Measurements from ENCODE around the gene HEYL.
"Not testable (repeated sequence)": the region's sequence is repeated elsewhere in the genome, so short reads cannot be mapped to it uniquely, and the experiment has no call there.

The HEYL gene

DNA sequence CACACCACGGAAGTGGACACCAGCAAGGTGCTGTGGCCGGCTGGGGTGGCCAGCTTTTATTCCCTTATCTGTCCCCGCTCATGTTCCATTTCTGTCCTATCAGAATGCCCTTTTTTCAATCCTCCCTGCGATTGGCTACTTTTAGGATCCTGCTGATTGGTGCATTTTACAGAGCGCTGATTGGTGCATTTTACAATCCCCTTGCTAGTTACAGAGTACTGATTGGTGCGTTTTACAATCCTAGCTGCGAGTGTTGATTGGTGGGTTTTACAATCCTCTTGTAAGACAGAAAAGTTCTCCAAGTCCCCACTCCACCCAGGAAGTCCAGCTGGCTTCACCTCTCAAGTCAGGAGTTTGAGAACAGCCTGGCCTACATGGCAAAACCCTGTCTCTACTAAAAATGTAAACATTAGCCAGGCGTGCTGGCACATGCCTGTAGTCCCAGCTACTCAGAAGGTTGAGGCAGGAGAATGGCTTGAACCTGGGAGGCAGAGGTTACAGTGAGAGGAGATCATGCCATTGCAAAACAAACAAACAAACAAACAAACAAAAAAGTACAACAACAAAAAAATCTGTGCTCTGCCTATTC lies 37.7 kb downstream of the HEYL start:
- DNase-seq = not testable (repeated sequence)

DNA sequence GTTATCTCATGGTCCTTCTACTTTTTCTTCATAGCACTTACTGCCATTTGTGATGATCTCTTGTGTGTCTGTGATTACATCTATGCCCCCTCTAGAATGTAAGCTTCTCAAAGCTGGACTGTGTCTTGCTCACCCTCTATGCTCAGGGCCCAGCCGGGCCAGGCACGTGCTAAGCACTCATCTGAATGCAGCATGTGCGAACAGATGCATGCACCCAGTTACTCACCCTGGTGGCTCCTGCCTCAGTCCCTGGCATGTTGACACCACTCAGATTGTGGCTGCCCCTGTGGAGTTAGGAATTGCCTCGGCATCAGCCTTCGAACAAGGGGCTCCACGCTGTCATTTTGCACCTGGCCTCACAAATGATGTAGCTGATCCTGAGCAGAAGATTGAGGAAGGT lies 43.3 kb downstream of the HEYL start:
- no peak for DNase-seq

DNA sequence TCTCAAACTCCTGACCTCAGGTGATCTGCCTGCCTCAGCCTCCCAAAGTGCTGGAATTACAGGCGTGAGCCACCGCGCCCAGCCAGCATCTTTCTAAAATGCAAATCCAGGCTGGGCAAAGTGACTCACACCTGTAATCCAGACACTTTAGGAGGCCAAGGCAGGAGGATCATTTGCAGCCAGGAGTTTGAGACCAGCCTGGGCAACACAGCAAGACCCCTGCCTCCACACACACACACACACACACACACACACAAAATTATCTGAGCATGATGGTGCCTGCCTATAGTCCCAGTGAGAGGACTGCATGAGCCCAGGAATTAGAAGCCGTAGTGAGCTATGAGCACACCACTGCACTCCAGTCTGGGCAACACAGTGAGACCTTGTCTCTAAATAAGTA lies 46.1 kb downstream of the HEYL start:
- no peak for DNase-seq

DNA sequence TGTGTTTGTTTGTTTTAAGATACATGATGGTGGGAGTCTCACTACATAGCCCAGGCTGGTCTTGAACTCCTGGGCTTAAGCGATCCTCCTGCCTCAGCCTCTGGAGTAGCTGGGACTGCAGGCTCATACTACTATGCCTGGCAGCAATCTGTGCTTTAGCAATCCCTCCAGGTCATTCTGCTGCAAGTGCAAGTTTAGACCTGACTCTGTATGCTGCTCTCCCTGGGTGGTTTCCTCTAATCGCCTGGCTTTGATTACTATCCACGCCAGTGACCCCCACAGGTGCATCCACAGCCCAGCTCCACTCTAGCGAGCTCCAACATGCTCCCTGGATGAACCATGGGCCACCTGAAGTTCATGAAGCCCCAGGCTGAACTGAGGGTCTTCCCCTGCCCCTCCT lies 47.4 kb downstream of the HEYL start:
- no peak for DNase-seq

DNA sequence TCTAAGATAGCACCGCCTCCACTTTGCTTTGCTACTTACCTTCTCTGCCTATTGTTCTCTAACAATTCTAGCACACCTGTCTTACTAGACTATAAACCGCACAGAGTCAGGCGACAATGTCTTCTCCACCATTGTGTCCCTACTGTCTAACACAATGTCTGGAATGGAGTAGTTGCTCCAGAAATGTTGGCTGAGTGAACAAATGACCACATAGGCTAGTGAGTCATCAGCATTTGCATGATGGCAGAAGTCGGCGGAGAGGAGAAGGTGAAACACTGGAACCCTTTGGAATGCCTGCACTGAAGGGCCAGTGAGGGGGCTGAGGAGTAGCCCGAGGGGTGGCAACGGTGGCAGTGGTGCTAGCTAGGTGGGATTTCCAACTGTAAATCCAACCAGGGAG lies 48.9 kb downstream of the HEYL start:
- DNase-seq = peak; percentile 25

DNA sequence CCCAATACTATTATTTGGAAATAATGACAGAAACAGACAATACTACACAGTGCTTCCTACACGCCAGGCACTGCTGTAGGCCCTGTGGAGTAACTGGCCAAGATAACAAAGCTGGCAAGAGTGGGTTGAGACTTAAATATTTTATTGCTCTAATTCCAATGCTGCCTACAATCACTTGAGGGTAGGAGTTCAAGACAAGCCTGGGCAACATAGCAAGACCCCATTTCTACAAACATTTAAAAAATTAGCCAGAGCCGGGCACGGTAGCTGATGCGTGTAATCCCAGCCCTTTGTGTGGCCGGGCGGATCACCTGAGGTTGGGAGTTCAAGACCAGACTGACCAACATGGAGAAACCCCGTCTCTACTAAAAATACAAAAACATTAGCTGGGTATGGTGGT lies 53.5 kb downstream of the HEYL start:
- DNase-seq = no peak

DNA sequence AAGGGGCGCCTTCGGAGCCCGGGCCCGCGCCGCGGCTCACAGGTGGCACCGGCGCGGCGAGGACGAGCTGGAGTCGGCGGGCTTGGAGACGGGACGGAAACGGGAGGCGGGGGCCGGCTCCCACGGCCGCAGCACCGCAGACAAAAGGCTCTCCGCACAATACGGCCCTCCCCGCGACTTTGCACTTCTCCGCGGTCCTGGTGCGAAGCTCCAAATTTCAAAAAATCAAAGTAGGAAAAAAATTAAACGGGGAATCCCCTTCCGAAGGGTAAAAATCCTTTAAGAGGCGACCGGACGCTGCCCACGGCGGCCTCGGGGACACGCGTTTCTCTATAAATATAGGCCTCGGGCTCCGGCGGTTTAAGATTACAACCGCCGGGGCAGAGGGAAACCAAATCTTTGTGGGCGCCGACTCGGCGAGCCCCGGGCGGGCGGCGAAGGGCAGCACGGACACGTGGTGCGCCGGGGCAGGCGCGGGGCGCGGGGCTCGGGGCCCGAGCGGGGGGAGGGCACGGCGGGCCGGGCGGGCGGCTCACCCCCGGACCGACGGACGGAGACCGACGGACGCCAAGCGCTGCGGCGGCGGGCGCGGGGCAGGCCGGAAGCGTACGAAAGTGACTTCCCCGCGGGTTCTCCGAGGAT lies 63.3 kb downstream of the HEYL start:
- DNase-seq = peak; percentile 24

DNA sequence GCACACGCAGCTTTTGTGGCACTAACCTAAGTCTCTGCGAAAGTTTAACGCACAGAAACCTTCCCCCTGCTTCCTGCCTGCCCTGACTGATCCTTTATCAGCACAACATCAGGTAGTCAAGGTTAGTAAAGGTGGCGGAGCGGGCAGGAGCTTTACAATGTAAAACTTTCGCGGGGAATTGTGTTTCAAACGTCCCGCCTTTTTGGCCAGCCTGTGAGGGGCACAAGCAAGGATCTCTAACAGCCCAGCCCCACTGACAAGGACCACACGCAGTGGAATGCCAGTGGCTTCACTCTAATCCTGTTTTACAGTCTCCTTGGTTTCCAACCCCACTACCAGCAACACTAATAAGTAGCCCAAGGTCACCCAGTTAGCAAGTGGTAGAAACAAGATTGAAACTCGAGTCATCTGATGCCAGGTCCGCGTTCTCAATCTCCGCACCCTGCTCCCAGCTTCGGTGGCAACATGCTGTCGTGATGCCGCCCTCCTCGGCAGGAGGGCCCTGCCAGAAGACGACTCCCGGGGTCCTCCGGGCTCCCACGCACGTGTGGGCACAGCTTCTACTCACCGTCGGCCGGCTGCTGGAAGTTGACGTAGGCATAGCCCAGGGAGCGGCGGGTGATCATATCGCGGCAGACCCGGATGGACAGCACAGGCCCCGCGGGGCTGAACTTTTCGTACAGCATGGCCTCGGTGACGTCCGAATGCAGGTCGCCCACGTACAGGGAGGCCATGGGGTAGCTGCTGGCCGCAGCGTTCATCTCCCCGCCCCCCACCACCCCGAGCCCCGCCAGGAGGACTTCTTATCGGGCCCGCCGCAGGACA lies 64.0 kb downstream of the HEYL start:
- peak; percentile 50 for DNase-seq

DNA sequence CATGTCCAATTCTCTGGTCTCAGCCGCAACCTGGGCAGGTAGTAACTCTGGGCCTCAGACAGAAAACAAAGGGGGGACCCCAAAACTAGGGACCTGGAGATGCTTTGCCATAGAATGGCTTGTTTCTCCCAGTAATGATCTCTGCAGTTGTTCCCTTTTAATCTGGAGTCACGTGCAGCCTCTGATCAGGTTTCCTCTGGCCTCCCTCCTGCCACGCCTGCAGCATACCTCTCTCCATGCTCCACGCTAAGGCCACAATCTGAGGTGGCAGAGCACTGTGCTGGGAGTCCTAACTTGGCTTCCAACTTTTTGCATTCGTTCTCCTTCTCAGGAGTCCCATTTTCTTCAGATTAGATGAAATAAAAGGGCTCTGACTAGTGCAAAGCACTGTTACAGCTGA lies 64.8 kb downstream of the HEYL start:
- DNase-seq = no peak

All from fibroblast of skin of back (primary cell).